Measurements from ENCODE around the gene PLPP1.

The PLPP1 gene

GRCh38 chr5:55534436-55535198, at the start of gene PLPP1:
Gene PLPP1 (minus strand): TSS chr5:55534964. CDS start chr5:55534629, 335 bp downstream.
- no peak for DNase-seq (ENCODE audit: low read depth)

GRCh38 chr5:55583578-55583977, 48.8 kb upstream of the PLPP1 start:
- DNase-seq (ENCODE audit: low read depth): no peak

- no peak for DNase-seq (ENCODE audit: low read depth)
These were observed 47.5 kb upstream of the PLPP1 start for GRCh38 chr5:55582256-55582655.

- DNase-seq (ENCODE audit: low read depth): no peak
These were observed 45.3 kb upstream of the PLPP1 start for GRCh38 chr5:55580042-55580441.

GRCh38 chr5:55578771-55579170, 44.0 kb upstream of the PLPP1 start:
- DNase-seq (ENCODE audit: low read depth): no peak

- no peak for DNase-seq (ENCODE audit: low read depth)
These were observed 42.7 kb upstream of the PLPP1 start for GRCh38 chr5:55577353-55578060.

GRCh38 chr5:55576661-55577060, 41.9 kb upstream of the PLPP1 start:
- DNase-seq (ENCODE audit: low read depth): no peak

- no peak for DNase-seq (ENCODE audit: low read depth)
These were observed 41.2 kb upstream of the PLPP1 start for GRCh38 chr5:55575815-55576583.

GRCh38 chr5:55572600-55572999, 37.8 kb upstream of the PLPP1 start:
- DNase-seq (ENCODE audit: low read depth): no peak

GRCh38 chr5:55572020-55572419, 37.3 kb upstream of the PLPP1 start:
- no peak for DNase-seq (ENCODE audit: low read depth)

- DNase-seq (ENCODE audit: low read depth): no peak
These were observed 35.8 kb upstream of the PLPP1 start for GRCh38 chr5:55570570-55570969.

GRCh38 chr5:55570026-55570425, 35.3 kb upstream of the PLPP1 start:
- no peak for DNase-seq (ENCODE audit: low read depth)

GRCh38 chr5:55569513-55569865, 34.7 kb upstream of the PLPP1 start:
- no peak for DNase-seq (ENCODE audit: low read depth)

GRCh38 chr5:55568654-55569512, 34.1 kb upstream of the PLPP1 start:
- no peak for DNase-seq (ENCODE audit: low read depth)

GRCh38 chr5:55564721-55565120, 30.0 kb upstream of the PLPP1 start:
- no peak for DNase-seq (ENCODE audit: low read depth)

- no peak for DNase-seq (ENCODE audit: low read depth)
These were observed 23.7 kb upstream of the PLPP1 start for GRCh38 chr5:55558484-55558883.

- DNase-seq (ENCODE audit: low read depth): no peak
These were observed 22.4 kb upstream of the PLPP1 start for GRCh38 chr5:55557123-55557522.

GRCh38 chr5:55554585-55555202, 19.9 kb upstream of the PLPP1 start:
- DNase-seq (ENCODE audit: low read depth): no peak

GRCh38 chr5:55551904-55552303, 17.1 kb upstream of the PLPP1 start:
- DNase-seq (ENCODE audit: low read depth): no peak

- no peak for DNase-seq (ENCODE audit: low read depth)
These were observed 16.6 kb upstream of the PLPP1 start for GRCh38 chr5:55551358-55551757.

- DNase-seq (ENCODE audit: low read depth): no peak
These were observed 13.0 kb upstream of the PLPP1 start for GRCh38 chr5:55547781-55548180.

- DNase-seq (ENCODE audit: low read depth): no peak
These were observed 12.2 kb upstream of the PLPP1 start for GRCh38 chr5:55546947-55547346.
